Adrenal gland (tissue), 12 donors: ENCODE measurements around the gene PAQR7. TPM values are rescaled to one million over a fixed set of nuclear protein-coding genes. Genes with fewer than 3 reads are reported as not detected.

Experiments used
- DNase-seq, 7 donors: peaks; one replicate each; pipeline ENCODE4 v3.0.0-alpha.2; 2019 to 2020
- H3K27ac ChIP-seq, 5 donors: fragments of 200-600 bp; sonication (generic) in 4 of 5; 1 replicate in 3 of 5; 2 replicates in 2 of 5; pipeline versions ENCODE4 v1.5.1 to v1.8.0; 2016 to 2020; ENCODE audit warnings: mild to moderate bottlenecking in 1 of 5
- H3K27me3 ChIP-seq: fragments of 200-600 bp; 2 replicates; pipeline ENCODE4 v1.8.0; 2021
- H3K36me3 ChIP-seq, 2 donors: fragments of 200-600 bp; replicated peaks in 1 of 2; 1 replicate in 1 of 2; 2 replicates in 1 of 2; pipeline versions ENCODE4 v1.5.1 to v1.8.0; 2018 to 2022
- H3K4me1 ChIP-seq, 2 donors: fragments of 200-600 bp; replicated peaks in 1 of 2; 1 replicate in 1 of 2; 2 replicates in 1 of 2; pipeline versions ENCODE4 v1.5.1 to v1.8.0; 2018 to 2021
- H3K4me3 ChIP-seq, 4 donors: fragments of 200-600 bp; sonication (generic) in 3 of 4; one replicate each; pipeline ENCODE4 v1.5.1; 2016 to 2018
- H3K9me3 ChIP-seq, 3 donors: fragments of 200-600 bp; sonication (generic) in 1 of 3; replicated peaks in 1 of 3; 1 replicate in 2 of 3; 2 replicates in 1 of 3; pipeline versions ENCODE4 v1.5.1 to v1.8.0; 2016 to 2021
- CTCF ChIP-seq, 6 experiments: fragments of 450-650 bp in 4 of 6; fragments of 200-600 bp in 2 of 6; sonication (generic) in 1 of 6; IDR thresholded peaks; 1 replicate in 5 of 6; 2 replicates in 1 of 6; pipeline versions ENCODE4 v1.5.1 to v1.8.0; 2016 to 2021; ENCODE audit warnings: antibody characterized with exemption in 6 of 6, mild to moderate bottlenecking in 2 of 6, moderate library complexity in 1 of 6
- POLR2A ChIP-seq, 2 donors: fragments of 450-650 bp; IDR thresholded peaks; one replicate each; pipeline ENCODE4 v1.6.1; 2017; ENCODE audit warnings: antibody characterized with exemption in 2 of 2, mild to moderate bottlenecking in 2 of 2, moderate library complexity in 1 of 2
- WGBS, 4 donors: extraction: QIAGEN DNeasy Blood & Tissue Kit in 2 of 4; methylation state at CpG; one replicate each; pipeline versions ENCODE4 v1.1.5 to v1.1.7; 2013 to 2017; 5-methylcytosine and 5-hydroxymethylcytosine counted together
- intact Hi-C, 2 donors: fragments of 100-400 bp; cut with DNase I; formaldehyde crosslinking; loops; one replicate each; pipeline versions ENCODE4 v1.14.1 to v1.15.0; 2022 to 2023
- polyA plus RNA-seq, 3 donors: library from polyadenylated mRNA; stranded (reverse); fragments of 200-250 nt in 2 of 3; fragments of 350-450 nt in 1 of 3; fragmentation: Illumina TruSeq in 1 of 3; extraction: RNeasy Lipid Tissue Mini Kit (QIAGEN cat#74804) in 1 of 3; gene quantifications; one replicate each; pipeline ENCODE4 v1.2.3, GENCODE V29; 2013 to 2014
- total RNA-seq, 9 donors: library from RNA; depleted of rRNA in 4 of 9; stranded (reverse); fragments of >200 nt in 4 of 9; fragments of 120-200 nt in 1 of 9; fragmentation: NEBNext Ultra II Directional in 1 of 9; extraction: Animal tissue kit (Norgen Biotek cat#: 25700) in 1 of 9; gene quantifications; one replicate each; pipeline versions ENCODE4 v1.1.0 to v1.2.4, GENCODE V29; 2013 to 2023
- donor health status: healthy with polysubstance abuse.
- donor health status: Bipolar disorder and iron deficiency.
- donor health status: DM: yes; HTN: yes; CAD: no.
- donor health status: DM: no; HTN: no; CAD: no.
- donor health status: DM: no; HTN: no; CAD: no.
- donor health status: DM: yes; HTN: yes; CAD: no.

The PAQR7 gene
- total and polyA plus RNA-seq, 12 donors = 19.9 to 71.8 (median 34.0) TPM

GRCh38 chr1:25914074-25914995 is 38.8 kb upstream of the PAQR7 start:
- H3K9me3 ChIP-seq = no peaks in the 10 kb centered on the region
- WGBS, 4 donors = 80 to 91% (median 87%) methylated on average over 3 of the region's 3 CpGs
- TF ChIP-seq CTCF (IDR thresholded peaks at IDR 0.05) (no peak), POLR2A (IDR thresholded peaks at IDR 0.05) (no peak)
- no peak overlapping the region for H3K27ac ChIP-seq
- no peaks in the 10 kb centered on the region for H3K27me3 ChIP-seq
- no peaks in the 10 kb centered on the region for H3K36me3 ChIP-seq
- DNase-seq = no peak
- no peak overlapping the region for H3K4me3 ChIP-seq
- intact Hi-C loops = no loop called here
- no peaks in the 10 kb centered on the region for H3K4me1 ChIP-seq

GRCh38 chr1:25913206-25913605 is 37.7 kb upstream of the PAQR7 start:
- no peak overlapping the region for H3K4me3 ChIP-seq
- H3K27ac ChIP-seq = no peak overlapping the region
- H3K27me3 ChIP-seq = no peaks in the 10 kb centered on the region
- DNase-seq = no peak
- no peaks in the 10 kb centered on the region for H3K36me3 ChIP-seq
- no peaks in the 10 kb centered on the region for H3K4me1 ChIP-seq
- no peaks in the 10 kb centered on the region for H3K9me3 ChIP-seq
- TF ChIP-seq POLR2A (IDR thresholded peaks at IDR 0.05) = no peak
- TF ChIP-seq CTCF (IDR thresholded peaks at IDR 0.05) = no peak
- intact Hi-C loops = no loop called here

- no peak overlapping the region for H3K4me3 ChIP-seq
- no peaks in the 10 kb centered on the region for H3K9me3 ChIP-seq
- no peaks in the 10 kb centered on the region for H3K27me3 ChIP-seq
- intact Hi-C loops = no loop called here
- H3K36me3 ChIP-seq = no peaks in the 10 kb centered on the region
- H3K27ac ChIP-seq = no peak overlapping the region
- no peaks in the 10 kb centered on the region for H3K4me1 ChIP-seq
- TF ChIP-seq CTCF (IDR thresholded peaks at IDR 0.05) (no peak), POLR2A (IDR thresholded peaks at IDR 0.05) (no peak)
- no peak for DNase-seq
- WGBS, 4 donors = 71 to 84% (median 77%) methylated on average over 5 of the region's 5 CpGs
Observed at GRCh38 chr1:25912076-25912831, 36.7 kb upstream of the PAQR7 start.

GRCh38 chr1:25911162-25911561 is 35.7 kb upstream of the PAQR7 start:
- peaks cover 6 to 9% of the 10 kb centered on the region in 2 donors for H3K4me1 ChIP-seq
- H3K9me3 ChIP-seq = no peaks in the 10 kb centered on the region
- H3K4me3 ChIP-seq = no peak overlapping the region
- intact Hi-C loops = no loop called here
- no peak for DNase-seq
- H3K27me3 ChIP-seq = no peaks in the 10 kb centered on the region
- H3K27ac ChIP-seq = no peak overlapping the region
- H3K36me3 ChIP-seq = no peaks in the 10 kb centered on the region
- TF ChIP-seq CTCF (IDR thresholded peaks at IDR 0.05) = no peak
- no peak for TF ChIP-seq POLR2A (IDR thresholded peaks at IDR 0.05)
